Activated CD8-positive, alpha-beta memory T cell treated with anti-CD3 and anti-CD28 coated beads, Interleukin-2, amount 50 U/mL, for 24 hours (primary cell): ENCODE results near the gene SYNPO.

Source experiments
- DNase-seq: peaks from one replicate; pipeline ENCODE4 v3.0.0-alpha.2; 2020; ENCODE audit errors: extremely low read depth

SYNPO gene

DNA sequence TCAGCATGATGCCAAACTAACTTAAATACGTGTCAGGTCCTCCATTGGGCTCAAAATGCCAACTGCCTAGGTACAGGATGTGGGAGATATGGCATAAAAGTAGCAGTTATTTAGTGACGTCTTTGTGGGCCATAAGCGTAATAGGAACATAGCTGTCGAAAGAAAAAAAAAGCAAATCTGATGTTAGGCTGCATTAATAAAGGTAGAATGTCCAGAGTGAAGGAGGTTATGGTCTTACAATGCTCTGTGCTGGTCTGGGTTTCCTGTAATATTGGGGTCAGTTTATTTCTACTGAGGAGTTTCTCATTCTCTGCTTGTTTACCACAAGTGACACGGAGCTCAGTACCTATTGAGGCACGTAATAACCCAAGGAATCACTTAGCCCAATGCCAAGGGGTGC is 33.4 kb upstream of the SYNPO start:
- DNase-seq, result no peak

- DNase-seq, result no peak
These were observed 32.5 kb upstream of the SYNPO start for GRCh38 chr5:150607991-150608390.

DNA sequence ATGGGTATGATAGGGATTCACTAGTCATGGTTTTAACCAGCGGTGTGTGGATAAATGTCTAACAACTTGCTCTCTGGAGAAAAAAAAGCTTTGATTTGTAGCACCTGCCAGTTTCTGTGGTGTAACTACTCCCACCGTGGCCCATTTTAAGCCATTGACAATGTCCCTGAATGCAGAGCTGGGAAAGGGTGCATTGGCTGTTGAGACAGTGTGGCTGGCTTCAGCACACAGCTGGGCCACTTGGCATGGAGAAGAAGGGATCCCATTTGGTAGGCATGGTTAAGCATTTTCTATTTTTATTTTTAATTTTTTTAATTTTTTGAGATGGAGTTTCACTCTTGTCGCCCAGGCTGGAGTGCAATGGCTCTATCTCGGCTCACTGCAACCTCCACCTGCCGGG is 31.5 kb upstream of the SYNPO start:
- DNase-seq, result no peak

- DNase-seq, result no peak
These were observed 30.4 kb upstream of the SYNPO start for GRCh38 chr5:150609843-150610584.

DNA sequence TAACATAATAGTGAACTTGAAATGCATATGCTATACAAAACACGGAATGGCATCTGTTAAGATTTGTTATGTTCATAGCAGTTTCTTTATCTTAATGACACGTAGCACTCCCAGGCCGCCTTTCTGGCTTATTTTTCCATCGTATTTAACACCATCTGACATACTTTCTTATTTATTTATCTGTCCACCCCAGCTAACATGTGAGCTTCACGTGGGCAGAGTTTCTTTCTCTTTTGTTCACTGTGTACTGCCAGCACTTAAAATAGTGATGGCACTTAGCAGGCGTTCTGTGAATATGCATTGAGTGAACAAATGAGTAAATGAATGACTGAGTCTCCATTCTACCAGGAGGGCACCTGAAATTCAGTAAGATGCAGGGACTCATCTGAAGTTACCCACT is 29.4 kb upstream of the SYNPO start:
- DNase-seq, result no peak

GRCh38 chr5:150612405-150612804 is 28.1 kb upstream of the SYNPO start:
- DNase-seq, result no peak

DNA sequence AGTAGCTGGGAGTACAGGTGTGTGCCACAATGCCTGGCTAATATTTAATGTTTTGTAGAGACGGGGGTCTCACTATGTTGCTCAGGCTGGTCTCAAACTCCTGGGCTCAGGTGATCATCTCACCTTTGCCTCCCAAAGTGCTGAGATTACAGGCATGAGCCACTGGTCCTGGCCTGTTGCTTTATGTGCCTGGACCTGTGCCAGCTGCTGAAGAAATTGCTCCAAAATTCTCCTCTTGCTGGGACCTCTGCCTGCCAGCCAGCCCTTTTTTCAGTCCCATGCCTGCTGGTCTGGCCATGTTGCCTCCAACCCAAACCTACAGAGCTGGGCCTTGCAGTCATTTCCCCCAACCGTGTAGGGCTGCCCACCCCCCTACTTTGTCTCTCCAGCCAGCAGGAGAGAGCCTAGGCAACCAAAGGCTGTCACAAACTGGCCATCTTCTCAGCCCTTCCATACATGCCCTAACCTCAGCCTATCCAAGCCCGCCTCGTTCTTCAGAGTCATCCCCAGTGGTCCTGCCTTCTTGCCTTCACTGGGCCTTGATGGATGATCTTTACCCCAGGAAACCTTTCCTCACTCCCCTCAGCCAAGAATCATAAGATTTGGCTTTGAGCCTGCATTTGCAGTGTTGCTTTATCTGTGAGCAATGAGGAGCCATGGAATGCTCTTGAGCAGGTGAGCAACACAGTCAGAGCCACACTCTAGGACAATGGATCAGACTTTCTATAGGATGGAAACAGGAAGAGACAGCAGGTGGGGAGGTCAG is 27.4 kb upstream of the SYNPO start:
- DNase-seq, result no peak

DNA sequence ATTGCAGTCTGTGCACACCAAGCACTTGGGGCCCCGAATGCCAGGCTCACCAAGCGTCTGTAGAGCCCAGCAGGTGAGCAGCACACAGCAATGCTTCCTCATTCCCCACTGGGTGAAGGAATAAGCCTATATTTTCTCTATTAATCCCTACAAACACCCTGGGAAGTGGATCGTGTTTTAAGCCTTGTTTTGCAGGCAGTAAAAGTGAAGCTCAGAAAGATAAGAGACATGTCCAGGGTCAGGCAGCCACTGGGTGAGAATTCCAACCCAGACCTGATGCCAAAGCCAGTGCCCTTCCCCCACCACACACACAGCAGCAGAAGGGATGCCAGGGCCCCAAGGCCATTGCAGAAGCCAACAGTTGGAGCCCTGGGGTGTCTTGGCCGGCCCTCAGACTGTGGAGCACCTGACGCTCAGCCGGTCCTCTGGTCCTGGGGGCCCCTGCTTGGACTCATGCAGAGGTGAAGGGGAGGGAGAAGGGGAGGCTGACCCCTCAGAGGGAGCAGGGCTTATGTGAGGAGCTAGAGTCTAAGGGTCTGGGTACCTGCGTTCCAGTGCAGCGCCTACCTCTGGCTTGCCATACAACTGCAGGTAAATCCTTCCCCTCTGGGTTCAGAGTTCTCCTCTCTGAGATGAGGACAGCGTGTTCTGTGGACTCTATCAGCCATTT is 26.3 kb upstream of the SYNPO start:
- DNase-seq, result no peak

DNA sequence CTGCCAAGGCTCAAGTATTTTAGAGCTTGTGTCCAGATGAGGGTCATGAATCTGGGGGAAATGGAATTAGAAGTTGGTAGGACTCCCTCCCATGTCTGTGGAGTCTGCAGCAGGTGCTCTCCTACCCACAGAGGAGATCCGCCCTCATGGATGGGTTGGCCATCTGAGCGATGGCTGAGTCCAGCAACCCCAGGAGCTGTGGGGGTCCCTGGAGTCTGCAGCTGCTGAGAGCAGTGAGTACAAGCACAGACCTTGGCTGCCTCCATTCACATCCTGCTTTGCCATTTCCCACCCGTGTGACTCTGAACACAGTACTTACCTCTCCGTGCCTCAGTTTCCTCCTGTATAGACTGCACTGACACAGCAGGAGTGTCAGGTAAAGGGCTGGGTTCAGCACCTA is 25.8 kb upstream of the SYNPO start:
- no peak for DNase-seq

DNA sequence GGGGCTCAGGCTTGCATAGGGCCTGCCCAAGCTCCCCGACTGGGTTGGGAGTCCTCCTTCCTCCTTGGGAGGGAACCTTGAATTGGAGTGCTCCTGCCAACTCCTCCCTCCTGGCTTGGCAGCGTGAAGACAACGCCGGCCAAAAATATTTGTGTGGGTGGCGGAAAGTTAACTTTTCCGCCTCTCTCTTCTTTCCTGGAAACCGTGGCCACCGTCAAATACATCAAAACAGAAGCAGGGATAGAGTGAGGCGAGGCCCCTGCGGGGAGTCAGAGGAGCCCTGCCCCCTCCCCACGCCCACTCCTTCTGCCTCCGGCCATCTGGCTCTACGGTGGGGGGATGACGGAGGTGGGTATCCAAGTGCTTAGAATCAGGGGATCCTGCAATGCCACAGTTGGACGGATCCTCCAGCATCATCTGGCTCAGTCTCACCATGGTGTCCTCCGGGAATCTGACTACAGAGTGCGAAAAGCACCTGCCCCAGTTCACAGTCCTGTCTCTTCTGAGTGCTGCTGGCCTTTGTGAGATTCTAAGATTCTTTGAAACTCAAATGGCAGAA is 25.2 kb upstream of the SYNPO start:
- DNase-seq, result no peak

DNA sequence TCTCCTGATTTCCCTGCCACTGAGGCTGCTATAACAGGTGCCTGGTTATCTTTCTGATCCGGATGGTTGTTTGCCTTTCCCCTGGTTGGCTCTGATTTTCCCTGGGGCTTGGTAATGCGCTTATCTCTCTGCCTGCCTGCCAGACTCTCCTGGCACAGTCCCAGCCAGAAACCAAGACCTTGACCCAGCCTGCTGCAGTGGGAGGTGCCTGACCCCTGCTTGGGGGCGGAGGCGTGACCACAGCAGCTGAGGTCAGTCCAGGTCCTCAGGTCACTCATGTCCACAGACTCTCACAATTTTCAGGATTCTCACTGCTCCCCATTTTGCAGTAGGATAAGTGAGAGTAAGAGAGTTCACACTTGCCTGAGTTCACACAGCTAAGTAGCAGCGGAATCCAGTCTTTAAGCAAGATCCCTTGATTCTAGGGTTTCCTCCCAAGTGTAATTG is 24.4 kb upstream of the SYNPO start:
- DNase-seq, result no peak

DNA sequence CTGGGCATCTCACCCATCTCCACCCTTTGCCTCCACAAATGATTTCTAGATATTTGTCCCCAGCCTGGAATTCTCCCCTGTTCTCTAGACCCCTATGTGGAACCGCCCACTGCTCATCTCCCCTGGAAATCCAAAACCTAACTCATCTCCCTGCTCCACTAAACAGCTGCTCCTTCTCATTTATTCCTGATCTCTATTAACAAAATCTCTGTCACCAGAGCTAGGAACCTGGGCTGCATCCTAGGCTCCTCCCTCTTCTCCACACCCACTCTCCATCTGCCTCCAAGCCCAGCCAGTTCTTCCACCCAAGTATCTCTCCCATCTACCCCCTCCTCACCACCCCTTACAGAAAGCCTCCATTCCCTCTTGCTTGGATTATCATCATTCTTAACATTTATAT is 24.0 kb upstream of the SYNPO start:
- no peak for DNase-seq

DNA sequence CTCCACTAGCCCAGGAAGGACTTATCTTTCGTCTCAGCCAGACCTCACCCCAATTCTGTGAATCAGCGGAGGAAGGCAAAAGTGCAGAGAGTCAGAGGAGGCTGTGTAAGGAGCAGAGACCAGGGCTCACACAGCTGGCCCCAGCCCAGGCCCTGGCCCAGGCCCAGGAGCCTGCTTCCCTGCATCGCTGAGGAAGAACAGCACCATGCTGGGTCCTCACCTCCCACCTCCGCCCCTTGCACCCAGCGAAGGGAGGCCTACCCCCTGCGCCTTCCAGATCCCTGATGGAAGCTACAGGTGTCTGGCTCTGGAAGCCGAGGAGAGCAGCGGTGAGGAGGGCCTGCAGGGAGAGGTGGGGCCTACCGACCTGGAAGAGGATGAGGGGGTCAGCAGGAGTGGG is 22.3 kb upstream of the SYNPO start:
- DNase-seq, result no peak

DNA sequence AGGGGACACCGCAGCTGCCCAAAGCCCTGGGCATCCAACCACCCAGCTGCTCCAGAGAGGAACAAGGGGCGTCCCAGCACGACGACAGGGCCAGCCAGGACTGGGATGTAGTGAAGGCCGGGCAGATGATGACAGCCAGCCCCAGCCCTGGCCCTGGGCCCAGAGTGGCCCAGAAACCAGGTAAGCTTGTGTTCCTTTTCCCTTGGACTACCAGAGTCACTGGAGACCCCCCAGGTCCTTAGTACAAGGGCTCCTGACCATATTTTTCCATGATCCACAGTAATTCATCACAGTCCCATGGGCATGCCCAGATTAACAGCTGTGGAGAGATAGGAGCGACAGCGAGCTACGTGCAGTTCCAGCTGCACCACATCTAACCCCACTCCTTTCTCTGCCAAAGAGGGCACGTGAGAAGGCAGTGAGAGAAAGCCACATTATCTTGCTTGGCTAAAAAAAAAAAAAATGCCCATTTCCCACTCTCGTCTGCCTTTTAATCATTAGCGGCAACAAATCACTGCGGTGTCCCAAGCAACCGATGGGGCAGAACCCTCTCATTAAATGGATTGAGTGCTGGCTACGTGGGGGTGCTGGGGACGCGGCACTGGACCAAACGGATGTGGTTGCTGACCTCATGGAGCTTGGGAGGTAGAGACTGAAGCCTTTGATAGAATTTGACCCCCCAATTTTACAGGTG is 21.7 kb upstream of the SYNPO start:
- DNase-seq, result no peak

GRCh38 chr5:150619359-150620230 is 20.9 kb upstream of the SYNPO start:
- no peak for DNase-seq

DNA sequence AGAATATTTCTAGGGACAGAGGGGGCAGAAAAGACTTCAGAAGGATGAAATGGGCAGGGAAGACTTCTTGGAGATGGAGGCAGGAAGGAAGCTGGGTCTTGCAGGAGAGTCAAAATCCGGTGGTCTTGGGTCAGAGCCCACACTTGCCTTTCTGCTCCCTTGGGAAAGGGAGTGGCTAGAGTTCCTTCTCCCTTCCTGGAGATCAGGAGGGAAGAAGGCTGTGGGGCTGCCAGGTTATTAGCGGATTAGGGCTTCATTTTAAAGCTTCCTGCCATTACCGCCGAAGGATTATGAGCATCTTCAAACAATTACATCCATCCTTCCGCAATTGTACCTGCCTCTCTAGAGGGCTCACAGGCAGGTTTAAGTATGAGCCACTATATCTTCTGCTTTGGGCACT is 19.2 kb upstream of the SYNPO start:
- DNase-seq, result no peak

DNA sequence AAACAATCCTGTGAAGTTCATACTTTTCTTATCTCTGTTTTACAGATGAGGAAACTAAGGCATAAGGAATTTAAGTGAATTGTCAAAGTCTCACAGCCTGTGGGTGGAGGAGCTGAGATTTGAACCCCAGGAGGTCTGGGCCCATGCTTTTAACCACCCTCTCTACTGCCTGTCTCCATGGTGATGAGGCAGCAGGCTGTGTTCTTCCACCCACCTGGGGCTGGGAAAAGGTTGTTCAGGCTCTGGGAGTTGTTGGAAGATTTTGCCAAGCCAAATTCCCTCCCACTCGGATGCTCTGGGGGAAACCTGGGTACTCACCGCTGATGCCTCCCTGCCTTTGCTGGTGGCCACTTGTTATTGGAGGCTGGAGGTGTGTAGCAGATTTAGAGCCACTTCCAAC is 18.3 kb upstream of the SYNPO start:
- DNase-seq, result no peak

DNA sequence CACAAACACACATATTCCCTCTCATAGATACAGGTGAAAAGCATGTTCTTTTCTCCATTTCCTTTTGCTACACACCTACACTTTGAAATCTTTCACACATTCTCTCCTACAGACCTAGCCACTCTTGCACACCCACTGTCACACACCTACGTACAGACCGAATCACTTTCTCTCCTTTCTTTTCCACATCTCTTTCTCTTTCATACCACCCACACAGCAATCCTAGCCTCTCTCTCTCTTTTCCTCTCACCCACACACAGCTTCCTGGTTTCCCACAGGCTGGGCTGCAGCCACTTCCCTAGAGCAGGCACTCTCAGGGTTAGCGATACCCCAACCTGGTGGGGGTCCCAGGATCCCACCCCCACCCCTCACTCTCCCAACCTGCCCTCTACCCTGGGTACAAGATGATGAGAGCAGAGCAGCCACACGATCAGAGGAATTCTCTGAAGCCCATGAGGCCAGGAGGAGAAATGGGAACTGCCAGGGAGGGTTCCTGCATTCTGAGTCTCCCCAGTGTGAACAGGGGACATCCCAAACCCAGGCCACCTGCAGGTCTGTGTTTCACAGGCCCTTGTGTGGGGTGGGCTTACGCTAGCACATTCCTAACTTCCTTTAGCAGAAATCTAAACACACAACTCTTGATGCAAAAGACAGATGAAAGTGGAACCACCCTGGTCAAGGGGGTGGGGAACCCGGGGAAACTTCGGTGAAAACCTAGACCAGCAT is 17.1 kb upstream of the SYNPO start:
- DNase-seq, result no peak

- DNase-seq, result no peak
These were observed 16.6 kb upstream of the SYNPO start for GRCh38 chr5:150623878-150624216.
